Coronary artery (tissue), 2 donors: ENCODE measurements around the gene NPLOC4.
"Not testable (repeated sequence)": the region's sequence is repeated elsewhere in the genome, so short reads cannot be mapped to it uniquely, and the experiment has no call there.

Experiments
- DNase-seq: peaks from one replicate; pipeline ENCODE4 v3.0.0-alpha.2; 2017; ENCODE audit warnings: low spot score
- H3K27ac ChIP-seq, 2 donors: fragments of 200-600 bp; sonication (generic); one replicate each; pipeline ENCODE4 v1.5.1; 2016 to 2019
- H3K4me3 ChIP-seq: fragments of 200-600 bp; sonication (generic); 2 replicates; pipeline ENCODE4 v1.5.1; 2016; ENCODE audit warnings: mild to moderate bottlenecking, moderate library complexity
- CTCF ChIP-seq: fragments of 200-600 bp; sonication (generic); IDR thresholded peaks from one replicate; pipeline ENCODE4 v1.5.1; 2019; ENCODE audit warnings: antibody characterized with exemption

NPLOC4 gene

DNA sequence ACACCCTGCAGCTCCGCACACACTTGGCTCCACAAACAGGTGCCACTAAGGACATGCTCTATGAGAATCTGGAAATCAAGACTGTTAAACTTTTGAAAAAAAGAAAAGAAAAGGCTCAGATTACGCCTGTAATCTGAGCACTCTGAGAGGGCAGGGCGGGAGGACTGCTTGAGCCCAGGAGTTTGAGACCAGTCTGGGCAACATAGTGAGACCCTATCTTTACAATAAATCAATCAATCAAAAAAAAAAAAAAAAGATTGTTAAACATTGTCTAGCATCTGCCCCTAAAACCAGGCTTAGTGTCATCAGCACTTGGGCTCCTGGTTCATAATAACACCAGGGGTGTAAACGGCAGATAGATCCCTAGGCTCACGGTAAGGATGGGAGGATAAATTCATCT is 47.3 kb downstream of the NPLOC4 start:
- DNase-seq: no peak
- no peak for TF ChIP-seq CTCF

DNA sequence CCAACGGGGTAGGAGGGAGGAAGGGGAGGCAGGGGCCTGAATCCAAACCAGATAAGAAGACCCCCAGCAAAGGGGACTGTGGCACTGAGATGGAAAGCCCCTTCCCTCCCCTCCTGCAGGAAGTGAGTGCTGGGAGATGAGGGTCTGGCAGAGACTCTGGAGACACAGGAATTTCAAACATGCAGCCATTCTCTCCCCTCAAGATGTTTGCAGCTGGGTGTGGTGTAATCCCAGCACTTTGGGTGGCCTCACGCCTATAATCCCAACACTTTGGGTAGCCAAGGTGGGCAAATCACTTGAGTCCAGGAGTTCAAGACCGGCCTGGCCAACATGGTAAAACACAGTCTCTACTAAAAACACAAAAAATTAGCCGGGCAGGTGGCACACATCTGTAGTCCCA is 50.8 kb downstream of the NPLOC4 start:
- no peak overlapping the region for H3K27ac ChIP-seq
- TF ChIP-seq CTCF: no peak
- DNase-seq: no peak
- no peak overlapping the region for H3K4me3 ChIP-seq

More for the DNA sequence above, 47.3 kb downstream of the NPLOC4 start:
- H3K27ac ChIP-seq: no peak overlapping the region
- no peak overlapping the region for H3K4me3 ChIP-seq

- not testable (repeated sequence) for H3K27ac ChIP-seq, DNase-seq, H3K4me3 ChIP-seq
Observed at GRCh38 chr17:81584771-81585170, 52.1 kb downstream of the NPLOC4 start.

GRCh38 chr17:81583589-81584342 is 53.1 kb downstream of the NPLOC4 start:
- Histone ChIP-seq H3K27ac (no peak overlapping the region), H3K4me3 (no peak overlapping the region)
- DNase-seq: no peak
- TF ChIP-seq CTCF: no peak

DNA sequence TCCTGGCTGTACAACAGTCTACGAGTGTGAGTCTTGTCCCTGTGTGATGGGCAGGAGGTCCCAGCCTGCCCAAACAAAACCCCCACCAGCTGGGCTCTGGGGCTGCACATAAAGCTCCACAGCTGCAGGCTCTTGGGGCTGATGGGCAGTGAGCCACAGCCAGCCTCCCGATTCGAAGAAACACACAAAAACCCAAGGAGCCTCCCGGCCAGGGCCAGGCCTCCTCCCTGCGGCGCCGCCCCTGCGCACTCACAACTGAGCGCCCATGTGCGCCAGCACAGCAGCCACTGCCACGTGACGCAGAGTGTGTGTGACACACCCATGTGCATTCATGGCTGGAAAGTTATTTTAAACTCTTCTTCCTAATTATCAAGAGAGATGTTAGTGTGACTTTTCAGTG is 54.2 kb downstream of the NPLOC4 start:
- TF ChIP-seq CTCF: no peak
- DNase-seq: no peak
- no peak overlapping the region for H3K27ac ChIP-seq
- H3K4me3 ChIP-seq: no peak overlapping the region

GRCh38 chr17:81582341-81582740 is 54.6 kb downstream of the NPLOC4 start:
- no peak for DNase-seq
- Histone ChIP-seq H3K4me3 (no peak overlapping the region), H3K27ac (no peak overlapping the region)
- TF ChIP-seq CTCF: no peak

DNA sequence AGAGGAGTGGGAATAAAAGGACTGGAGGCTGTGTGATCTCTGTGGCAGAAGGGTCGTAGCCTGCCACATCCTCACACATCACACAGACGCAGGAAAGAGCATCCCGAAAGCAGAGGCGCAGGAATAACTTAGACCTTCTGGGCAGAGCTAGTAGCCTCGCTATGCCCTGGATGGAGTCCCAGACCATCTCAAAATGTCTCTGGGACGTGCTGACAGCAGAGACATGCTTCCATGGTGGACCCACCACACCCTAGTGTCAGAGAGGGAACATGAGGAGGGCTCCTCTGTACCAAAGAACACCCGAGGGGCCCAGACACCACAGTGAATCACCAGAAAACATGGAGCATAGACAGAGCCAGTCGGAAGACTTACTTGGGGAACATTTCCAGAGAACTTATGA is 55.2 kb downstream of the NPLOC4 start:
- DNase-seq: no peak
- no peak for TF ChIP-seq CTCF

More for the DNA sequence above, 55.2 kb downstream of the NPLOC4 start:
- H3K4me3 ChIP-seq: no peak overlapping the region
- H3K27ac ChIP-seq: no peak overlapping the region
